HepG2 (cell line): ENCODE data around the gene FAM171A2. TPM values are rescaled to one million over a fixed set of nuclear protein-coding genes. Genes with fewer than 3 reads are reported as not detected.
A peak's percentile ranks its signal among the peaks of the same experiment; 100 is the strongest.

Experiments used
- ATAC-seq: fragments of 200-7000 bp; cut with Tn5 transposase; 3 replicates; pipeline ENCODE4 v1.9.1; 2020; ENCODE audit warnings: mild to moderate bottlenecking, moderate library complexity
- BruUV-seq: library from RNA; stranded (reverse); fragments of 400-500 nt; replicated peaks from 2 replicates; lab custom pipeline; 2021; lab: Mats Ljungman, UMichigan
- CTCF ChIA-PET: fragments of 300-600 bp; formaldehyde crosslinking; extraction: SDS; loops from one replicate; lab custom pipeline; 2021; ENCODE audit warnings: low total read pairs, inconsistent platforms, low intra/inter-chr PET ratio; lab: Yijun Ruan, JAX
- POLR2A ChIA-PET: fragments of 350-600 bp; sonication (Branson Sonifier 250); formaldehyde crosslinking; loops from one replicate; lab custom pipeline; 2020; ENCODE audit warnings: antibody characterized with exemption, inconsistent platforms; lab: Yijun Ruan, JAX
- DNase-seq: peaks from one replicate; pipeline ENCODE4 v3.0.0-alpha.2; 2015; ENCODE audit warnings: low spot score
- FAIRE-seq: peaks from 3 replicates; lab custom pipeline; 2011; peaks lifted over from hg19 to GRCh38; lab: Jason Lieb, UNC
- H2AFZ ChIP-seq: one replicate; pipeline ENCODE4 v1.6.1; 2011; ENCODE audit warnings: low read length, inconsistent platforms
- H3K27ac ChIP-seq: fragments of 300-600 bp; 3 replicates; pipeline ENCODE4 v1.8.0; 2011; ENCODE audit warnings: mixed run types, mild to moderate bottlenecking, mixed read lengths, low read length, inconsistent platforms; ENCODE audit not compliant: insufficient read depth; ENCODE audit errors: extremely low read length
- H3K27me3 ChIP-seq, 2 experiments: fragments of 200-600 bp in 1 of 2; 2 replicates in 1 of 2; 3 replicates in 1 of 2; pipeline versions ENCODE4 v1.6.0 to v1.8.0; 2011; ENCODE audit warnings: low read length in 2 of 2, mild to moderate bottlenecking in 2 of 2, moderate library complexity in 2 of 2, inconsistent platforms in 1 of 2; ENCODE audit not compliant: insufficient read depth in 2 of 2, control insufficient read depth in 1 of 2
- H3K36me3 ChIP-seq, 2 experiments: fragments of 200-600 bp in 1 of 2; replicated peaks in 1 of 2; 2 replicates in 1 of 2; 3 replicates in 1 of 2; pipeline versions ENCODE4 v1.5.1 to v1.8.0; 2011; ENCODE audit warnings: low read length in 2 of 2, inconsistent platforms in 1 of 2; ENCODE audit not compliant: insufficient read depth in 2 of 2, control insufficient read depth in 1 of 2
- H3K4me1 ChIP-seq: 2 replicates; pipeline ENCODE4 v1.5.1; 2012; ENCODE audit warnings: low read length, inconsistent platforms; ENCODE audit not compliant: insufficient read depth
- H3K4me2 ChIP-seq: 2 replicates; pipeline ENCODE4 v1.6.0; 2011; ENCODE audit warnings: low read depth, low read length, inconsistent platforms
- H3K4me3 ChIP-seq, 3 experiments: fragments of 200-600 bp in 1 of 3; sonication (generic), shearing (Covaris generic) in 1 of 3; replicated peaks in 1 of 3; 2 replicates each; pipeline ENCODE4 v1.5.1; 2011 to 2016; ENCODE audit warnings: low read length in 3 of 3, inconsistent platforms in 2 of 3, low read depth in 2 of 3, mild to moderate bottlenecking in 2 of 3, control low read depth in 1 of 3, mixed read lengths in 1 of 3; ENCODE audit not compliant: insufficient read depth in 1 of 3
- H3K79me2 ChIP-seq: one replicate; pipeline ENCODE4 v1.6.1; 2011; ENCODE audit warnings: low read length, inconsistent platforms; ENCODE audit not compliant: insufficient read depth
- H3K9ac ChIP-seq: 2 replicates; pipeline ENCODE4 v1.6.0; 2011; ENCODE audit warnings: mild to moderate bottlenecking, low read depth, low read length, inconsistent platforms; ENCODE audit not compliant: insufficient read depth
- H3K9me3 ChIP-seq: 2 replicates; pipeline ENCODE4 v1.5.1; 2012; ENCODE audit warnings: mild to moderate bottlenecking, low read length
- H4K20me1 ChIP-seq: 2 replicates; pipeline ENCODE4 v1.6.0; 2011; ENCODE audit warnings: inconsistent platforms, mild to moderate bottlenecking, low read length, moderate library complexity; ENCODE audit not compliant: insufficient read depth
- CENPT ChIP-seq: sonication (generic); formaldehyde crosslinking; IDR thresholded peaks from 2 replicates; pipeline ENCODE4 v1.8.0; 2022; ENCODE audit warnings: low read depth, mild to moderate bottlenecking, moderate library complexity, missing genetic modification reagents
- MAFG ChIP-seq: sonication (generic); formaldehyde crosslinking; IDR thresholded peaks from 2 replicates; pipeline ENCODE4 v1.5.1; 2020; ENCODE audit warnings: mild to moderate bottlenecking, missing genetic modification reagents
- NR3C1 ChIP-seq: sonication (generic); formaldehyde crosslinking; IDR thresholded peaks from 2 replicates; pipeline ENCODE4 v1.4.0; 2020; ENCODE audit warnings: missing genetic modification reagents
- ZFYVE20 ChIP-seq: sonication (generic); formaldehyde crosslinking; IDR thresholded peaks from 2 replicates; pipeline ENCODE4 v1.8.0; 2023; ENCODE audit warnings: low read depth, mild to moderate bottlenecking, moderate library complexity, missing genetic modification reagents, borderline replicate concordance
- ZKSCAN1 ChIP-seq: fragments of 150-350 bp; IDR thresholded peaks from 2 replicates; pipeline ENCODE4 v1.6.1; 2014; ENCODE audit warnings: low read length
- ZSCAN5A ChIP-seq: sonication (generic); formaldehyde crosslinking; IDR thresholded peaks from 2 replicates; pipeline ENCODE4 v1.8.0; 2022; ENCODE audit warnings: mild to moderate bottlenecking, missing genetic modification reagents, borderline replicate concordance
- ZZZ3 ChIP-seq: sonication (generic); formaldehyde crosslinking; IDR thresholded peaks from 2 replicates; pipeline ENCODE4 v1.4.0; 2020; ENCODE audit warnings: missing genetic modification reagents, mild to moderate bottlenecking, borderline replicate concordance
- WGBS: methylation state at CpG from one replicate; pipeline ENCODE4 v1.1.6; 2017; ENCODE audit warnings: low lambda C conversion rate; 5-methylcytosine and 5-hydroxymethylcytosine counted together
- in situ Hi-C: cut with HindIII; loops from 2 replicates; pipeline ENCODE4 v1.10.0; 2017; ENCODE audit warnings: low pct_unique_long_range_greater_than_20kb; ENCODE audit not compliant: extremely low pct_ligation_motif_present
- intact Hi-C: fragments of 100-400 bp; cut with micrococcal nuclease; formaldehyde crosslinking; loops from one replicate; pipeline ENCODE4 v1.10.0; 2022; ENCODE audit not compliant: unreplicated experiment
- polyA plus RNA-seq, 8 experiments: library from polyadenylated mRNA; depleted of rRNA in 3 of 8; stranded (reverse) in 7 of 8; unstranded in 1 of 8; fragments of >200 nt; fragmentation: Illumina TruSeq in 4 of 8; extraction: Trizol in 4 of 8; gene quantifications; 2 replicates each; pipeline versions ENCODE4 v1.2.1 to v1.2.3, GENCODE V29; 2011 to 2016; ENCODE audit warnings: low read depth in 4 of 8, missing spikeins in 1 of 8, mixed read lengths in 1 of 8; ENCODE audit not compliant: insufficient read depth in 1 of 8
- total RNA-seq, 5 experiments: library from RNA; depleted of rRNA; stranded (reverse); fragments of >200 nt; fragmentation: Illumina TruSeq; extraction: Trizol; gene quantifications; 2 replicates each; pipeline ENCODE4 v1.2.3, GENCODE V29; 2016; ENCODE audit warnings: low read depth in 1 of 5
- TF ChIP-seq, protein P1 (sequence below): sonication (generic); formaldehyde crosslinking; conservative IDR thresholded peaks from 2 replicates; pipeline ENCODE4 v1.8.1; 2023; ENCODE audit warnings: missing genetic modification reagents
- TF ChIP-seq, protein P2 (sequence below): sonication (generic); formaldehyde crosslinking; IDR thresholded peaks from 2 replicates; pipeline ENCODE4 v1.8.1; 2022; ENCODE audit warnings: low read depth, mild to moderate bottlenecking, missing genetic modification reagents

FAM171A2 gene
- total and polyA plus RNA-seq, 2 of the 13 experiments (the other 11 are each of a cell fraction or from before 2014, with no cell fraction given), result 1.8 to 3.6 TPM

- Histone ChIP-seq H3K4me2 (peak overlapping the region; percentile 61), H3K4me3 (peak overlapping the region in 1 of 3 experiments; percentile 58; a peak in 2 of 6 replicates), H4K20me1 (no peaks in the 10 kb centered on the region), H3K4me1 (peaks cover 61% of the 10 kb centered on the region), H3K27me3 (peaks cover 10 to 36% of the 10 kb centered on the region in 2 experiments; a peak in 4 of 5 replicates), H3K9me3 (no peaks in the 10 kb centered on the region), H3K27ac (no peak overlapping the region), H3K9ac (no peak overlapping the region), H2AFZ (no peak overlapping the region), H3K36me3 (peaks cover 9 to 18% of the 10 kb centered on the region in 2 experiments; a peak in 4 of 5 replicates), H3K79me2 (no peaks in the 10 kb centered on the region)
- no TSS peak for BruUV-seq
- ChIA-PET CTCF (no interaction called here), POLR2A (interaction anchor here (0.6 to 1.5 kb wide), 4 partner anchors 11 to 116 kb away, joined by 3 to 5 read pairs (median 4); no protein-coding TSS in a partner anchor)
- intact Hi-C loops (no loop called here), in situ Hi-C loops (no loop called here)
- DNase-seq, result no peak
- FAIRE-seq, result no peak
- peak; percentile 38 for ATAC-seq
- WGBS, result 30% methylated on average over 28 of the region's 38 CpGs
- no peak for TF ChIP-seq ZKSCAN1
- TF ChIP-seq, protein P1, sequence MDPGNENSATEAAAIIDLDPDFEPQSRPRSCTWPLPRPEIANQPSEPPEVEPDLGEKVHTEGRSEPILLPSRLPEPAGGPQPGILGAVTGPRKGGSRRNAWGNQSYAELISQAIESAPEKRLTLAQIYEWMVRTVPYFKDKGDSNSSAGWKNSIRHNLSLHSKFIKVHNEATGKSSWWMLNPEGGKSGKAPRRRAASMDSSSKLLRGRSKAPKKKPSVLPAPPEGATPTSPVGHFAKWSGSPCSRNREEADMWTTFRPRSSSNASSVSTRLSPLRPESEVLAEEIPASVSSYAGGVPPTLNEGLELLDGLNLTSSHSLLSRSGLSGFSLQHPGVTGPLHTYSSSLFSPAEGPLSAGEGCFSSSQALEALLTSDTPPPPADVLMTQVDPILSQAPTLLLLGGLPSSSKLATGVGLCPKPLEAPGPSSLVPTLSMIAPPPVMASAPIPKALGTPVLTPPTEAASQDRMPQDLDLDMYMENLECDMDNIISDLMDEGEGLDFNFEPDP (CRISPR knock-in tag), result no peak
- no peak for TF ChIP-seq CENPT
- TF ChIP-seq, protein P2, sequence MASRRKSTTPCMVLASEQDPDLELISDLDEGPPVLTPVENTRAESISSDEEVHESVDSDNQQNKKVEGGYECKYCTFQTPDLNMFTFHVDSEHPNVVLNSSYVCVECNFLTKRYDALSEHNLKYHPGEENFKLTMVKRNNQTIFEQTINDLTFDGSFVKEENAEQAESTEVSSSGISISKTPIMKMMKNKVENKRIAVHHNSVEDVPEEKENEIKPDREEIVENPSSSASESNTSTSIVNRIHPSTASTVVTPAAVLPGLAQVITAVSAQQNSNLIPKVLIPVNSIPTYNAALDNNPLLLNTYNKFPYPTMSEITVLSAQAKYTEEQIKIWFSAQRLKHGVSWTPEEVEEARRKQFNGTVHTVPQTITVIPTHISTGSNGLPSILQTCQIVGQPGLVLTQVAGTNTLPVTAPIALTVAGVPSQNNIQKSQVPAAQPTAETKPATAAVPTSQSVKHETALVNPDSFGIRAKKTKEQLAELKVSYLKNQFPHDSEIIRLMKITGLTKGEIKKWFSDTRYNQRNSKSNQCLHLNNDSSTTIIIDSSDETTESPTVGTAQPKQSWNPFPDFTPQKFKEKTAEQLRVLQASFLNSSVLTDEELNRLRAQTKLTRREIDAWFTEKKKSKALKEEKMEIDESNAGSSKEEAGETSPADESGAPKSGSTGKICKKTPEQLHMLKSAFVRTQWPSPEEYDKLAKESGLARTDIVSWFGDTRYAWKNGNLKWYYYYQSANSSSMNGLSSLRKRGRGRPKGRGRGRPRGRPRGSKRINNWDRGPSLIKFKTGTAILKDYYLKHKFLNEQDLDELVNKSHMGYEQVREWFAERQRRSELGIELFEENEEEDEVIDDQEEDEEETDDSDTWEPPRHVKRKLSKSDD, result no peak
- TF ChIP-seq ZSCAN5A, result no peak
- no peak for TF ChIP-seq NR3C1
- TF ChIP-seq ZZZ3, result no peak
- no peak for TF ChIP-seq ZFYVE20
- no peak for TF ChIP-seq MAFG
Observed at GRCh38 chr17:44315760-44316731, 47.6 kb downstream of the FAM171A2 start.
